CD14-positive monocyte (primary cell): Measurements from ENCODE around the gene FAAP100. TPM values are rescaled to one million over a fixed set of nuclear protein-coding genes. Genes with fewer than 3 reads are reported as not detected.

ENCODE experiments used
- DNase-seq, 3 donors: peaks; one replicate each; pipeline ENCODE4 v3.0.0-alpha.2; 2011 to 2022
- H2AFZ ChIP-seq: 2 replicates; pipeline ENCODE4 v1.6.0; 2012; ENCODE audit warnings: mild to moderate bottlenecking, low read depth, low read length, inconsistent platforms; ENCODE audit not compliant: insufficient read depth, poor library complexity, severe bottlenecking
- H3K27ac ChIP-seq, 2 donors: 1 replicate in 1 of 2; 2 replicates in 1 of 2; pipeline ENCODE4 v1.5.1; 2012 to 2013; ENCODE audit warnings: low read length in 2 of 2, control low read depth in 1 of 2, inconsistent platforms in 1 of 2, low read depth in 1 of 2, mild to moderate bottlenecking in 1 of 2
- H3K27me3 ChIP-seq, 2 donors: one replicate each; pipeline versions ENCODE4 v1.6.0 to v1.6.1; 2011 to 2013; ENCODE audit warnings: low read length in 2 of 2; ENCODE audit not compliant: control insufficient read depth in 2 of 2, insufficient read depth in 2 of 2
- H3K36me3 ChIP-seq, 2 donors: replicated peaks in 1 of 2; 1 replicate in 1 of 2; 2 replicates in 1 of 2; pipeline versions ENCODE4 v1.5.1 to v1.6.1; 2012 to 2013; ENCODE audit warnings: low read length in 2 of 2, control low read depth in 1 of 2, inconsistent platforms in 1 of 2, mild to moderate bottlenecking in 1 of 2; ENCODE audit not compliant: insufficient read depth in 2 of 2, control insufficient read depth in 1 of 2
- H3K4me1 ChIP-seq, 2 donors: 1 replicate in 1 of 2; 2 replicates in 1 of 2; pipeline versions ENCODE4 v1.5.1 to v1.6.1; 2012 to 2013; ENCODE audit warnings: low read length in 2 of 2, control low read depth in 1 of 2, inconsistent platforms in 1 of 2, mild to moderate bottlenecking in 1 of 2, moderate library complexity in 1 of 2; ENCODE audit not compliant: insufficient read depth in 2 of 2, control insufficient read depth in 1 of 2
- H3K4me2 ChIP-seq: replicated peaks from 2 replicates; pipeline ENCODE3; 2012; ENCODE audit warnings: low read length, moderate library complexity, mild to moderate bottlenecking; ENCODE audit not compliant: poor library complexity, severe bottlenecking; ENCODE audit errors: extremely low read depth
- H3K4me3 ChIP-seq, 3 experiments: fragments of 200-600 bp in 1 of 3; sonication (generic) in 1 of 3; replicated peaks in 1 of 3; 1 replicate in 2 of 3; 2 replicates in 1 of 3; pipeline ENCODE4 v1.5.1; 2011 to 2013; ENCODE audit warnings: low read length in 3 of 3, mild to moderate bottlenecking in 3 of 3, control low read depth in 2 of 3, low read depth in 2 of 3, inconsistent platforms in 1 of 3, moderate library complexity in 1 of 3
- H3K79me2 ChIP-seq: 2 replicates; pipeline ENCODE4 v1.6.0; 2012; ENCODE audit warnings: mild to moderate bottlenecking, control low read depth, inconsistent platforms, low read length, moderate library complexity; ENCODE audit not compliant: insufficient read depth
- H3K9ac ChIP-seq: 2 replicates; pipeline ENCODE4 v1.6.0; 2017; ENCODE audit warnings: low read length, mild to moderate bottlenecking; ENCODE audit not compliant: insufficient read depth, poor library complexity, severe bottlenecking
- H3K9me3 ChIP-seq, 2 donors: replicated peaks in 1 of 2; 1 replicate in 1 of 2; 2 replicates in 1 of 2; pipeline versions ENCODE4 v1.5.1 to v1.6.1; 2012 to 2013; ENCODE audit warnings: low read length in 2 of 2, control low read depth in 1 of 2; ENCODE audit not compliant: control insufficient read depth in 1 of 2, insufficient read depth in 1 of 2
- H4K20me1 ChIP-seq: 2 replicates; pipeline ENCODE4 v1.6.0; 2012; ENCODE audit warnings: mild to moderate bottlenecking, low read length, control low read depth, moderate library complexity; ENCODE audit not compliant: insufficient read depth
- H3K27ac Mint-ChIP-seq, 7 donors: one replicate each; pipeline ENCODE4 v1.8.0; 2020; ENCODE audit warnings: mild to moderate bottlenecking in 7 of 7, mixed read lengths in 7 of 7, moderate library complexity in 6 of 7, inconsistent platforms in 2 of 7
- H3K27me3 Mint-ChIP-seq, 3 donors: one replicate each; pipeline ENCODE4 v1.8.0; 2021 to 2022; ENCODE audit warnings: low read depth in 3 of 3, mild to moderate bottlenecking in 3 of 3, mixed read lengths in 3 of 3, moderate library complexity in 3 of 3, inconsistent platforms in 1 of 3
- H3K36me3 Mint-ChIP-seq, 2 donors: one replicate each; pipeline ENCODE4 v1.8.0; 2020; ENCODE audit warnings: mixed read lengths in 2 of 2, inconsistent platforms in 1 of 2, mild to moderate bottlenecking in 1 of 2
- H3K4me1 Mint-ChIP-seq: one replicate; pipeline ENCODE4 v1.8.0; 2020; ENCODE audit warnings: mild to moderate bottlenecking, mixed read lengths
- H3K4me3 Mint-ChIP-seq, 2 donors: one replicate each; pipeline ENCODE4 v1.8.0; 2020; ENCODE audit warnings: mild to moderate bottlenecking in 2 of 2, mixed read lengths in 2 of 2, moderate library complexity in 1 of 2
- H3K9me3 Mint-ChIP-seq, 7 donors: one replicate each; pipeline ENCODE4 v1.8.0; 2020 to 2022; ENCODE audit warnings: mixed read lengths in 7 of 7, mild to moderate bottlenecking in 6 of 7, moderate library complexity in 6 of 7, inconsistent platforms in 2 of 7
- WGBS: methylation state at CpG from one replicate; pipeline ENCODE4 v1.1.5; 2013; ENCODE audit warnings: missing lambda C conversion rate; ENCODE audit not compliant: insufficient coverage; 5-methylcytosine and 5-hydroxymethylcytosine counted together
- intact Hi-C, 2 donors: fragments of 100-400 bp; cut with micrococcal nuclease; formaldehyde crosslinking; loops; one replicate each; pipeline versions ENCODE4 v1.15.0 to v1.15.1; 2023
- polyA plus RNA-seq, 3 donors: library from polyadenylated mRNA; depleted of rRNA in 1 of 3; unstranded in 2 of 3; stranded (reverse) in 1 of 3; fragments of 300-500 nt in 2 of 3; fragments of >200 nt in 1 of 3; fragmentation: Illumina TruSeq in 2 of 3; gene quantifications; 1 replicate in 2 of 3; 2 replicates in 1 of 3; pipeline ENCODE4 v1.2.3, GENCODE V29; 2012 to 2021
- TF ChIP-seq, protein P1 (sequence below): fragments of 200-600 bp; IDR thresholded peaks from one replicate; pipeline ENCODE4 v1.8.0; 2022; ENCODE audit warnings: antibody characterized with exemption, mild to moderate bottlenecking

The FAAP100 gene
- polyA plus RNA-seq, 3 donors = 10.3 to 37.6 (median 13.9) TPM

DNA sequence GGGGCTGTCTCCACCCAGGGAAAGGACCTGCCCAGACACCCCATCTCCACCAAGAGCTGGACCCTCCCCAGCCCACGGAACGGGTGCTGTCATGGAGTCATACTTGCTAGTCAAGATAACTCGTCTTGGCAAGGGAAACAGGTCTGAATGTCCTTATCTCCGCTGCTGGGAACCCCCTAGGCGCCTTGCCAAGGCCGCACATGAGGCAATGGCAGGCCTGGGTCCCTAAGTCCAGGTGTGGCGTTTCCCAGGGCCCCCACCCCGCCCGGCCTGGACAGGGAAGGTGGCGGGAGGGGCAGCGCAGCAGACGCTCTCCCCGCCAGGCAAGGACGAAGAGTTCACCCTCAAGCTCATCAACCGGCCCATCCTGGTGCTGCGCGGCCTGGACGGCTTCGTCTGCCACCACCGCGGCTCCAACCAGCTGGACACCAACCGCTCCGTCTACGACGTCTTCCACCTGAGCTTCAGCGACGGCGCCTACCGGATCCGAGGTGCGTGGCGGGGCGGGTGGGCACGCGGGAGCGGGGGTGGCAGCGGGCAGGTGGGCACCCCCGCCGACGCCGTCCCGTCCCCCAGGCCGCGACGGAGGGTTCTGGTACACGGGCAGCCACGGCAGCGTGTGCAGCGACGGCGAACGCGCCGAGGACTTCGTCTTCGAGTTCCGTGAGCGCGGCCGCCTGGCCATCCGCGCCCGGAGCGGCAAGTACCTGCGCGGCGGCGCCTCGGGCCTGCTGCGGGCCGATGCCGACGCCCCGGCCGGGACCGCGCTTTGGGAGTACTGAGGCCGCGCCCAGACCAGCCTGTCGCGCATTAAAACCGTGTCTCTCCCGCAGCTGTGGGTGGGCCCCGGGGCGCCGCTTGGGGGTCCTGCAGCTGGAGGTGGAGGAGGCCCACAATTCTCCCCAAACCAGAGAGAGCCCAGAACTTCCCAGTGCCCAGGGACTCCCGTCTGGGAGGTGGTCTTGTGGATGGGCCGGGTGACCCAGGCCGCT, 15.6 kb downstream of the FAAP100 start:
- Histone ChIP-seq H3K36me3 (peaks cover 31 to 38% of the 10 kb centered on the region in 2 donors), H3K79me2 (no peaks in the 10 kb centered on the region), H3K9ac (no peak overlapping the region), H3K27me3 (peaks cover 9 to 48% of the 10 kb centered on the region in 2 donors), H2AFZ (no peak overlapping the region), H3K4me1 (peaks cover 7 to 12% of the 10 kb centered on the region in 2 donors), H3K4me2 (no peak overlapping the region), H3K27ac (no peak overlapping the region), H4K20me1 (peaks cover 13% of the 10 kb centered on the region), H3K4me3 (no peak overlapping the region), H3K9me3 (peaks cover 0 to 16% of the 10 kb centered on the region in 2 donors)
- H3K4me3 Mint-ChIP-seq = peak overlapping the region in 1 of 2 donors; percentile 78
- H3K27ac Mint-ChIP-seq = no peak overlapping the region
- intact Hi-C loops = loop anchor here (1.0 to 5.0 kb wide), 2 partner anchors 279 to 283 kb away; no protein-coding TSS in a partner anchor
- DNase-seq = no peak
- H3K4me1 Mint-ChIP-seq = peaks cover 11% of the 10 kb centered on the region
- peaks cover 0 to 6% (median 2%) of the 10 kb centered on the region in 7 donors for H3K9me3 Mint-ChIP-seq
- H3K27me3 Mint-ChIP-seq = peaks cover 35 to 53% (median 41%) of the 10 kb centered on the region in 3 donors
- TF ChIP-seq, protein P1, sequence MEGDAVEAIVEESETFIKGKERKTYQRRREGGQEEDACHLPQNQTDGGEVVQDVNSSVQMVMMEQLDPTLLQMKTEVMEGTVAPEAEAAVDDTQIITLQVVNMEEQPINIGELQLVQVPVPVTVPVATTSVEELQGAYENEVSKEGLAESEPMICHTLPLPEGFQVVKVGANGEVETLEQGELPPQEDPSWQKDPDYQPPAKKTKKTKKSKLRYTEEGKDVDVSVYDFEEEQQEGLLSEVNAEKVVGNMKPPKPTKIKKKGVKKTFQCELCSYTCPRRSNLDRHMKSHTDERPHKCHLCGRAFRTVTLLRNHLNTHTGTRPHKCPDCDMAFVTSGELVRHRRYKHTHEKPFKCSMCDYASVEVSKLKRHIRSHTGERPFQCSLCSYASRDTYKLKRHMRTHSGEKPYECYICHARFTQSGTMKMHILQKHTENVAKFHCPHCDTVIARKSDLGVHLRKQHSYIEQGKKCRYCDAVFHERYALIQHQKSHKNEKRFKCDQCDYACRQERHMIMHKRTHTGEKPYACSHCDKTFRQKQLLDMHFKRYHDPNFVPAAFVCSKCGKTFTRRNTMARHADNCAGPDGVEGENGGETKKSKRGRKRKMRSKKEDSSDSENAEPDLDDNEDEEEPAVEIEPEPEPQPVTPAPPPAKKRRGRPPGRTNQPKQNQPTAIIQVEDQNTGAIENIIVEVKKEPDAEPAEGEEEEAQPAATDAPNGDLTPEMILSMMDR = no peak
- H3K36me3 Mint-ChIP-seq = peaks cover 23 to 38% of the 10 kb centered on the region in 2 donors
- WGBS = 9% methylated on average over 78 of the region's 89 CpGs

DNA sequence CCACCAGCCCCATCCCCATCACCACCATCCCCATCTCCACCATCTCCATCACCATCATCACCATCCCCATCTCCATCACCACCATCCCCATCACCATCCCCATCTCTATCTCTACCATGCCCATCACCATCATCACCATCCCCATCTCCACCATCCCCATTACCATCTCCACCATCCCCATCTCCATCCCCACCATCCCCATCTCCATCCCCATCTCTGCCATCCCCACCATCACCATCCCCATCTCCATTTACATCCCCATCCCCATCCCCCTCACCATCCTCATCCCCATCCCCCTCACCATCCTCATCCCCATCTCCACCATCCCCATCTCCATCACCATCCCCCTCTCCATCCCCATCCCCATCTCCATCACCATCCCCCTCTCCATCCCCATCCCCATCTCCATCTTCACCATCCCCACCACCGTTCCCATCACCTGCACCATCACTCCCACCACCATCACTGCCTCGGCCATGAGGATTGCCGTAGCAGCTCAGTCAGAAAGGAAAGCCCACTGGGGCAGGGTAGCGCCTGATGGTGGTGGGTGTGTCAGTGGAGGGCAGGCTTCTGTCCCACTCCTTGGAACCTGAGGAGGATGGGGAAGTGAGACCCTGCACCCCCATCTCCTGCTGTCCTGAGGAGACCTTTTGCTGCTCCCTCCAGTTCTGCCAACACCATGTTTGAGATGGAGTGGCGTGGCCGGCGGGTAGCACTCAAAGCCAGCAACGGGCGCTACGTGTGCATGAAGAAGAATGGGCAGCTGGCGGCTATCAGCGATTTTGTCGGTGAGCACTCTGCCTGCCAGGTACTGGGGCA, 16.5 kb downstream of the FAAP100 start:
- peaks cover 22 to 29% of the 10 kb centered on the region in 2 donors for H3K36me3 ChIP-seq
- no peak overlapping the region for H3K9ac ChIP-seq
- Mint-ChIP-seq H3K9me3 (peaks cover 0 to 6% (median 2%) of the 10 kb centered on the region in 7 donors), H3K36me3 (peaks cover 18 to 29% of the 10 kb centered on the region in 2 donors), H3K4me3 (peak overlapping the region in 1 of 2 donors; percentile 78), H3K4me1 (peaks cover 11% of the 10 kb centered on the region), H3K27ac (no peak overlapping the region), H3K27me3 (peaks cover 35 to 53% (median 41%) of the 10 kb centered on the region in 3 donors)
- peaks cover 13% of the 10 kb centered on the region for H4K20me1 ChIP-seq
- H3K4me2 ChIP-seq = no peak overlapping the region
- no peak overlapping the region for H2AFZ ChIP-seq
- peaks cover 7 to 12% of the 10 kb centered on the region in 2 donors for H3K4me1 ChIP-seq
- no peak overlapping the region for H3K4me3 ChIP-seq
- TF ChIP-seq, protein P1 = no peak
- H3K79me2 ChIP-seq = no peaks in the 10 kb centered on the region
- peaks cover 0 to 16% of the 10 kb centered on the region in 2 donors for H3K9me3 ChIP-seq
- WGBS = 75% methylated on average over 10 of the region's 13 CpGs
- DNase-seq = no peak
- intact Hi-C loops = loop anchor here in 1 of 2 donors (5.0 kb wide), 1 partner anchor 278 kb away; no protein-coding TSS in a partner anchor
- peaks cover 9 to 48% of the 10 kb centered on the region in 2 donors for H3K27me3 ChIP-seq
- H3K27ac ChIP-seq = no peak overlapping the region
